IPS DF 4.7 (cell line): Measurements from ENCODE around the gene BDH2.

Experiments used
- DNase-seq: peaks from one replicate; pipeline ENCODE4 v3.0.0-alpha.2; 2013; ENCODE audit warnings: low spot score; ENCODE audit errors: extremely low read depth

Gene BDH2

GRCh38 chr4:103099691-103100392 is at the start of gene BDH2:
TSS of gene BDH2 (minus strand) at chr4:103099834. CDS start at chr4:103096254, 3,580 bp downstream.
- DNase-seq: peak; percentile 86

DNA sequence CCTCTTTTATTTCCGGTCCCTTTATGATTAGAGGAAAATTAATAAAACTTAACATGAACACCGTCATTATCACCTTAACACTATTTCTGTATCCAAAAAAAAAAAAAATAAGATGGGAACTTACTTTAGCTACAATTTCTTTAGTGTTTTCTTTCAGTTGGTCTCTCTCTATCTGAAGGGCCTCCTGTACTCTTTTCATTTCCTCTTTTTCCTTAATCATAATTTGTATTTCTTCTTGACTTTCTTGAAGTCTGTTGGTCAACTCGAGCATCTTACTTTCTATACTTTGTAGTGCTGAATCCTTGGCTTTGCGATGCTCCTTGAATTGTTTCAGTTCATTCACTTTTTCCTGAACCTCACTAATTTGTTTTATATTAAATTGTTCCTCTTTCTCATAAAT is 45.3 kb upstream of the BDH2 start:
- no peak for DNase-seq

DNA sequence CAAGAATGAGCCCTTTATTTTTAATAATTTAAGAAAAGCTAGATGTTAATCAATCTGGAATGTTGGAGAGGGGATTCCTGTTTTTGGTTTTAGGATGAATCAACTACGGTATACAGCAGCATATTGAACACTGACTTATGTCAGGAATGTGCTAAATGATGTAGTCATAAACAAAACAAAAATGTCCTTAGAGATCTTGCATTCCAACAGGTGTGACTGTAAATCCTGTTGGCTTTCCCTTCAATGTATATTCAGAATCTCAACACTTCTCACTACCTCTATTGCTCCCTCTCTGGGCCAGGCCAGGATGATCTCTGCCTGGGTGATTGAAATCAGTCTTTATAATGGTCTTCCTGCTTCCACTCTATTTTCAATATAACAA is 37.8 kb upstream of the BDH2 start:
- no peak for DNase-seq

GRCh38 chr4:103136671-103137445 is 37.2 kb upstream of the BDH2 start:
- no peak for DNase-seq

DNA sequence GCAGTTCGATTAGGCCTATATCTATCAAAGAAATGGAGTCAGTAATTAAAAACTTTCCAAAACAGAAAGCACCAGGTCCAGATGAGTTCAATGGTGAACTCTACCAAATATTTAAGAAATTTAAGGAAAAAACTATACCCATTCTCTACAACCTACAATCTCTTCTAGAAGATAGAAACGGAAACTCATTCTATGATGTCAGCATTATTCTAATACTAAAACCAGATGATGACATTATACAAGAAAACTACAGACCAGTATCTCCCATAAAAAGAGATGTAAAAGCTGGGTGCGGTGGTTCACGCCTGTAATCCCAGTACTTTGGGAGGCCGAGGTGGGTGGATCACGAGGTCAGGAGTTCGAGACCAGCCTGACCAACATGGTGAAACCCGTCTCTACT is 29.5 kb upstream of the BDH2 start:
- DNase-seq: no peak

GRCh38 chr4:103126126-103126525 is 26.5 kb upstream of the BDH2 start:
- DNase-seq: no peak

DNA sequence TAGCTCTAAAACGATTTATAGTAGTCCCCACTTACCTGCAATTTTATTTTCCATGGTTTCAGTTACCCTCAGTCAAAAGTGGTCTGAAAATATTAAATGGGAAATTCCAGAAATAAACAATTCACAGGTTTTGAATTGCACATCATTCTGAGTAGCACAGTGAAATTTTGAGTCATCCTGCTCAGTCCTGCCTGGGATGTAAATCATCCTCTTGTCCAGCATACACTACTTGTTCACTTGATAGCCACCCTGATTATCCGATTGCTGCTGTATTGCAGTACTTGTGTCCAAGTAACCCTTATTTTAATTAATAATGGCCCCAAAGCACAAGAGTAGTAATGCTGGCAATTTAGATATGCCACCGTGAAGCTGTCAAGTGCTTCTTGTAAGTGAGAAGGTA is 23.5 kb upstream of the BDH2 start:
- no peak for DNase-seq

- no peak for DNase-seq
These were observed 18.5 kb upstream of the BDH2 start for GRCh38 chr4:103118166-103118565.

DNA sequence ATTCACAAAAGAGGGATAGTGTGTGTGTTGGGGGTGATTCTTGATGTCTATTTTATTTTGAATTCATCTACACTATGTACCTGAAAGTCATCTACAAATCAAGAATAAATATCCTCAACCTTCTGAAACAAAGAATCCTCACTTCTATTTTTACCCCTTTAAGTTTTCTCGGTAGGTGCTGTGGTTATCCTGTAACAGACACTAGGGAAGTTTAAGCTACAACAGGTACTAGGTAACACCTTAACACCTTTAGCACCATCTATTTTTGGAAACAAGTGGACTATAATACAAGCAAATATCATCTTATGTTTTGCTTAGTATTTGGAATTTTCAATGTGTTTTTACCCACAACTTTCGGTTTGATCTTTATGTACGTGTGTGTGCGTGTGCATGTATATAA is 12.0 kb upstream of the BDH2 start:
- DNase-seq: no peak

DNA sequence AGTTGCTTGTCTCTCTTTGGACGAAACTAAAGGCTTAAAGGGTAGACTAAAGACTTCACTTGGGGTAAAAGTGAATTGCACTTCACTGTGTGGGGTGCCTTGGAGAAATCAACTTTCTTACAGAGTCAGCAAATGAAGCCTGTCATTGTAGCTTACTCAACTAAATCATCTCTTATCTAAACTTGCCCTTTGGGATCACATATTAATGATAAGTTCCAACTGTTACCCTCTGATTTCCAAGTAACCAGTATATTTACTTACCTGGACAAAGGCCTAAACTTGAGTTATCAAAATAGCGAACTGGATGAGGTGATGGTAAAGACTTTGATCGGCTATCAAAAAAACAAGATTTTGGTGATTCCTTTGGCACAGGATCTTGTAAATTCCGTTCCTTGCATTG is 8.9 kb upstream of the BDH2 start:
- DNase-seq: no peak

DNA sequence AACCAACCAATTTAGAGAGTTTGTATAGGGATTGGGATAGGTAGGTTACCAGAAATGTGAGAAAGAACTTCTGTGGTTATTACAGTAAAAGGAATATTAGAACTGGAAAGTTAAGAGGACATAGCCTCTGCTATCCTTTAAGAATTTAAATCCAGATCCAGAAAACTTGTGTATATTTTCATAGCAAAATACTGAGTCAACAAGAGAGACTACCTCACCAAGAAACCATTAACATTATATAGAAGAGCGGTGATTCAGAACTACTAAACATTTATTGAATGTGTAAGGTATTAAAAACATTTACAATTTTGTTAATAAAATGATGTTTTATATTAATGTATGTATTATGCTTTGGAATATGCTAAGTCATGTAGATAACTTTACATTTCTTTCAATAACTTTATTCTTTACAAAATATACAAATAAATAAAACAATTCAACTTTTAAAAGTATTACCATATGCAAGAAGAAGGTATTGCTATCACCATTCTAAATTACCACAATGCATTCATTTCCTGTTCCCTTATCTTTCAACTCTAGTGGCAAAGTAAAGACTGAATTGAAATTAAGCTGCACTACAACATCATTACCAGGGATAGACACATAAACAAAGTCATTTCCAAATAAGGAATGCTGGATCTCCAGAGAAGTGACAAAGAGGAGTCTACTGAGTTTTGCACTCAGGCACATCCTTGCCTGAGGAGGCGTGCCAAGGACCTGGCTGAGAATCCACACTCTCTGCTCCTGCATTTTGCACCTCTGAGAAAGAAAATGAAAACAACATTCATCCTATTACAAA is 6.1 kb upstream of the BDH2 start:
- no peak for DNase-seq

- DNase-seq: no peak
These were observed 5.3 kb upstream of the BDH2 start for GRCh38 chr4:103104886-103105285.

DNA sequence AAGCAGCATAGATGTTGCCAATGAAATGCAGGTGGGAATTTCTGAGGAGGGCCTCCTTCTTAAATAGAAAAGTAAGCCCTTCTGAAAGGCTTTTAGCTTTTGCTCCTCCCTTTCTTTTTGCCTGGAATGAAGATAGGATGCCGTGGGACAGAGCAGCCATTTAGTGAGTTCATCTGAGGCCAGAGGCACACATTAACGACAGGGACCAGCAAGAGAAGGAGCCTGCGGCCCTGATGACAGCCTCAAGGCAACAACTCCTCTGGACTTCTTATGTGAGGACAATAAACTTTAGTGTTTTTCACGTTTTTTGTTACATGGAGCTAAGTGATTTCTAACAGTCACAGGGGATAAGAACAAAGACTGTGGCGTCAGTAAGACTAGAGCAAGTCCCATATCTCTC is 1.1 kb upstream of the BDH2 start:
- no peak for DNase-seq

DNA sequence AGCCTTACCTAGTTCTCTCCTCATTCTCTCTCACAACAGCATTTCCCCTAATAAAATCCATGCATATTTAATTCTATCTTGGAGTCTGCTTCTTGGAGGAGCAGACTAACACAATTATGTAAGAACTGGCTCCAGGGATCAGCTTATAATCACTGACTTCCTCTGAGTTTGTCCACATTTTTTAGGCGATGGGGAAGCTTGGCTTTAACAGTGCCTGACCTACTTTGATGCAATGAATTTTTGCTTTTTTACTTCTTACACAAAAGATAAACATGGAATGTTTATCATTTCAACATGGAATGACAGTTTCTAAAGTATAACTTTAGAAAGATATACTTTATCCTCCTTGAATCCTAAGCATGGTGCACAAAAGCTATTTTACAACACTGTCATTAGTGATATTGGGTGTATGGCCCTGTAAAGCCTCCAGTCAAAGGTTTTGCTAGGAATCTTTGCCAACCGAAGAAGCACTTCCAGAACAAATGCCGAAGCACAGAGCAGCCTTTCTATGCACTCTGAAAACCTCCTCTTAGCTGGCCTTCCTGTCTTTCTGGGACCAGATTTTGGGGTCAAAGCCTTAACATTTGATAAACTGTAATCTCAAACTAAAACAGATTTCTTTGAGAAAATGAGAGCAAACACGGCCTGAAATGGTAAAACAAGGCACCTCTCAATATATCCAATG is 736 bp downstream of the BDH2 start:
- no peak for DNase-seq

DNA sequence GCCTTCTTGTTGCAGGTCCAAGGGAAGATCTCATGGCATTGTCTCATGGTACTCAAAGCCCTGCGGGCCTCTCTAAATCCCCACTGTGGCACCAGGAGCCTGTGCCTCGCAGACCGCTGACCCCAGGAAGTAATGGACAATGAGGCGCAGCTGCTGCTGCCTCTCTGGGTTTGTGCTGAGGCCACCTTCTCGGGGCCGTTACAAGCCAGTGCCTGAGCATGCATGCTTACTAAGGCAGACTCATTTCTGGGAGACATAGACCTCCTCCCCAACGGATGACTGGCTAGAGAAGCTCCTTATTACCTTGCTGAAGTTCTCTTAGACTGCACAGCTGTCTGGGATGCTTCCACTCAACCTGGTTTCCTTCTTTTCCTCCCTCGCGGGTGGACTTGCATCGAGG is 1.3 kb downstream of the BDH2 start:
- DNase-seq: no peak

DNA sequence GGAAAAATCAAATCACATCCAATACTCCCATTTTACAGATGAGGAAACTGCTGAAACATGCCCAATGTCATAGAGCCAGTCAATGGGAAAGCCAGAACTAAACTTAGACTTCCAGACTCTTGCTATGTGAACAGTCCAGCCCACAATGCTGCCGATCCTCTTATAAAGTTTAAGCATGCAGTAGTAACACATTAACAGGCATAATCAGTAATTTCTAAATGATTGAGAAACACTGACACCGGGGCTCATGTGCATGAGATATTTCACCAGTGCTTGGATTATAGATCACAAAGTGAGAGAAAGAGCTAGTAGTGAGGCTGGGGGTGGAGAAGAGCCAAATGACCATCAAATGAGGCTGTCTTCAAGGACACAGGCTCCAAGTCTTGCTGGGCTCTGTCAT is 2.5 kb downstream of the BDH2 start:
- DNase-seq: no peak

DNA sequence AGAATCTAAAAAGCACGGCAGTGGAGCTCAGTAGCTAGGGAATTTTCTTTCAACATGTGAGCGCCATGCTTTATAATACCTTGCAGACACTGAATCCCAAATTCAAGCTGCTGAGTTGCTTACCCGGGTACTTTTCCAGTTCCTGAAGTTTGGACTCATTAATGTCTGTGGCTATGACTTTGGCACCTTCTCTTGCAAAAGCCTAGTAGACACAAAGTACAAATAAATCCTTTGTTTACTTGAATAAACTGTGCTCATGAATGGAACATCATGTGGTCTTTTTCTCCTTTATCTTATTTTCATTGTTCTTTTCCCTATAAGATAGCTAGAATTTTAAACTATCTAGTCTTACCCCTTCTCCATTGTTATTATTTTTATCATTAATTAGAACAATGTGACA is 4.6 kb downstream of the BDH2 start:
- DNase-seq: no peak

- DNase-seq: no peak
These were observed 7.4 kb downstream of the BDH2 start for GRCh38 chr4:103092245-103092644.

DNA sequence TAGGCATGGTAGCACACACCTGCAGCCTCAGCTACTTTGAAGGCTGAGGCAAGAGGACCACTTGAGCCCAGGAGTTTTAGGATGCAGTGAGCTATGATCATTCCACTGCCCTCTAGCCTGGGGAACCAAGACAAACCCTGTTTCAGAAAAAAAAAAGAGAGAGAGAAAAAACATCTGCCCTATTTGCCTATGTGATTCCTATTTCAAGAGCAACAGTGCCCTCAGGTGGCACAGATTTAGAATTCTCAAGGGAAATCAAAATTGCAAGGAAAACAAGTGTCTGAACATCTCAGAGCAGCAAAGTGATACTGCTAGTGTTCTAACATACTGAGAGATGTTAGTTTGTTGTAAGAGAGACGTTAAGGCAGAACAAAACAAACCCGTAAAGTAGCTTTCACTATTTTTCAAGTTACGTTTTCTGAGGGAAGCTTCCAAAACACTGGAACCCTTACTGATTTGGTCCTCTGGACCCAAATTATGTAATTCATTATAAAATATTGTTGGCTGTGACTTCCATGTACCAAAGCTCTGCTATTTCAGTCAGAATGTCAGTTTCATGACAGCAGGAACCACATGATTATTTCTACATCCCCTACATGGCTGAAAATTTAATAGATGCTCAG is 7.9 kb downstream of the BDH2 start:
- peak; percentile 33 for DNase-seq

GRCh38 chr4:103089481-103089880 is 10.2 kb downstream of the BDH2 start:
- DNase-seq: no peak

GRCh38 chr4:103086551-103086950 is 13.1 kb downstream of the BDH2 start:
- no peak for DNase-seq
